OCI-LY7 (cell line): ENCODE results near the gene ANKRD42.
"Not testable (repeated sequence)": the region's sequence is repeated elsewhere in the genome, so short reads cannot be mapped to it uniquely, and the experiment has no call there.

Experiments
- EZH2phosphoT487 ChIP-seq: fragments of 200-600 bp; sonication (generic); IDR thresholded peaks from 2 replicates; pipeline ENCODE4 v1.6.1; 2018; ENCODE audit warnings: low read depth, borderline replicate concordance, mild to moderate bottlenecking, mixed run types, antibody characterized with exemption, low read length, moderate library complexity, mixed read lengths
- TF ChIP-seq, protein P1 (sequence below): fragments of 200-600 bp; sonication (generic); conservative IDR thresholded peaks from 2 replicates; pipeline ENCODE4 v1.5.1; 2014; ENCODE audit warnings: mild to moderate bottlenecking, antibody characterized with exemption, low read length, moderate library complexity, mixed read lengths

DNA sequence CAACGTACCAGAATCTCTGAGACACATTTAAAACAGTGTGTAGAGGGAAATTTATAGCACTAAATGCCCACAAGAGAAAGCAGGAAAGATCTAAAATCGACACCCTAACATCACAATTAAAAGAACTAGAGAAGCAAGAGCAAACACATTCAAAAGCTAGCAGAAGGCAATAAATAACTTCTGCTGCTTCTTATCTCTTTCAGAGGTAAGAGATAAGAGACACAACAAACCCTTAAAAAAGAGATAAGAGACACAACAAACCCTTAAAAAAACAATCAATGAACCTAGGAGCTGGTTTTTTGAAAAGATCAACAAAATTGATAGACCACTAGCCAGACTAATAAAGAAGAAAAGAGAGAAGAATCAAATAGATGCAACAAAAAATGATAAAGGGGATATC is 75.6 kb downstream of the ANKRD42 start:
- TF ChIP-seq, protein P1, sequence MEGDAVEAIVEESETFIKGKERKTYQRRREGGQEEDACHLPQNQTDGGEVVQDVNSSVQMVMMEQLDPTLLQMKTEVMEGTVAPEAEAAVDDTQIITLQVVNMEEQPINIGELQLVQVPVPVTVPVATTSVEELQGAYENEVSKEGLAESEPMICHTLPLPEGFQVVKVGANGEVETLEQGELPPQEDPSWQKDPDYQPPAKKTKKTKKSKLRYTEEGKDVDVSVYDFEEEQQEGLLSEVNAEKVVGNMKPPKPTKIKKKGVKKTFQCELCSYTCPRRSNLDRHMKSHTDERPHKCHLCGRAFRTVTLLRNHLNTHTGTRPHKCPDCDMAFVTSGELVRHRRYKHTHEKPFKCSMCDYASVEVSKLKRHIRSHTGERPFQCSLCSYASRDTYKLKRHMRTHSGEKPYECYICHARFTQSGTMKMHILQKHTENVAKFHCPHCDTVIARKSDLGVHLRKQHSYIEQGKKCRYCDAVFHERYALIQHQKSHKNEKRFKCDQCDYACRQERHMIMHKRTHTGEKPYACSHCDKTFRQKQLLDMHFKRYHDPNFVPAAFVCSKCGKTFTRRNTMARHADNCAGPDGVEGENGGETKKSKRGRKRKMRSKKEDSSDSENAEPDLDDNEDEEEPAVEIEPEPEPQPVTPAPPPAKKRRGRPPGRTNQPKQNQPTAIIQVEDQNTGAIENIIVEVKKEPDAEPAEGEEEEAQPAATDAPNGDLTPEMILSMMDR, result not testable (repeated sequence)
- not testable (repeated sequence) for TF ChIP-seq EZH2phosphoT487
